Mesenchymal stem cell (in vitro differentiated cells and primary cell): ENCODE data around the gene KCNK15.

Experiments
- DNase-seq: peaks from one replicate; pipeline ENCODE4 v3.0.0-alpha.2; 2013
- H2AFZ ChIP-seq: one replicate; pipeline ENCODE4 v1.6.1; 2013; ENCODE audit warnings: low read depth, mild to moderate bottlenecking, control low read depth, inconsistent platforms, low read length, moderate library complexity
- H2AK5ac ChIP-seq: 2 replicates; pipeline ENCODE4 v1.6.1; 2013; ENCODE audit warnings: low read length, moderate library complexity, mild to moderate bottlenecking, inconsistent platforms; ENCODE audit not compliant: severe bottlenecking
- H2BK120ac ChIP-seq: one replicate; pipeline ENCODE4 v1.6.1; 2013; ENCODE audit warnings: low read depth, mild to moderate bottlenecking, inconsistent platforms, low read length, moderate library complexity
- H2BK12ac ChIP-seq, 2 experiments: one replicate each; pipeline ENCODE4 v1.6.1; 2013; ENCODE audit warnings: inconsistent platforms in 2 of 2, low read length in 2 of 2, mild to moderate bottlenecking in 2 of 2, moderate library complexity in 2 of 2, control low read depth in 1 of 2
- H2BK15ac ChIP-seq: one replicate; pipeline ENCODE4 v1.6.1; 2013; ENCODE audit warnings: mild to moderate bottlenecking, low read depth, inconsistent platforms; ENCODE audit not compliant: poor library complexity, severe bottlenecking
- H2BK5ac ChIP-seq: 2 replicates; pipeline ENCODE4 v1.6.1; 2013; ENCODE audit warnings: low read depth, mild to moderate bottlenecking, low read length, control low read depth, inconsistent platforms; ENCODE audit not compliant: poor library complexity, severe bottlenecking
- H3K14ac ChIP-seq, 2 experiments: one replicate each; pipeline ENCODE4 v1.6.1; 2013; ENCODE audit warnings: inconsistent platforms in 2 of 2, low read length in 2 of 2, control low read depth in 1 of 2, mild to moderate bottlenecking in 1 of 2, moderate library complexity in 1 of 2
- H3K18ac ChIP-seq, 2 experiments: one replicate each; pipeline ENCODE4 v1.6.1; 2013; ENCODE audit warnings: inconsistent platforms in 2 of 2, low read length in 2 of 2, control low read depth in 1 of 2, low read depth in 1 of 2, mild to moderate bottlenecking in 1 of 2
- H3K23ac ChIP-seq, 2 experiments: one replicate each; pipeline ENCODE4 v1.6.1; 2013; ENCODE audit warnings: inconsistent platforms in 2 of 2, low read length in 2 of 2, mild to moderate bottlenecking in 2 of 2, moderate library complexity in 2 of 2, control low read depth in 1 of 2
- H3K27ac ChIP-seq: 2 replicates; pipeline ENCODE4 v1.5.1; 2013; ENCODE audit warnings: mild to moderate bottlenecking, moderate library complexity, low read length, control low read depth, inconsistent platforms; ENCODE audit not compliant: poor library complexity, severe bottlenecking
- H3K27me3 ChIP-seq, 2 experiments: 2 replicates each; pipeline versions ENCODE4 v1.6.1 to v1.7.0; 2013; ENCODE audit warnings: low read length in 2 of 2, mild to moderate bottlenecking in 2 of 2, moderate library complexity in 2 of 2, control low read depth in 1 of 2, inconsistent platforms in 1 of 2; ENCODE audit not compliant: control insufficient read depth in 1 of 2, insufficient read depth in 1 of 2
- H3K36me3 ChIP-seq, 2 experiments: 2 replicates each; pipeline versions ENCODE4 v1.6.1 to v1.7.0; 2013; ENCODE audit warnings: low read length in 2 of 2, control low read depth in 1 of 2, inconsistent platforms in 1 of 2, low read depth in 1 of 2, mild to moderate bottlenecking in 1 of 2; ENCODE audit not compliant: insufficient read depth in 2 of 2, control insufficient read depth in 1 of 2
- H3K4ac ChIP-seq, 2 experiments: one replicate each; pipeline ENCODE4 v1.6.1; 2013; ENCODE audit warnings: inconsistent platforms in 2 of 2, low read length in 2 of 2, mild to moderate bottlenecking in 2 of 2, moderate library complexity in 2 of 2, control low read depth in 1 of 2, low read depth in 1 of 2
- H3K4me1 ChIP-seq: 2 replicates; pipeline ENCODE4 v1.6.1; 2013; ENCODE audit warnings: low read depth, low read length, control low read depth; ENCODE audit not compliant: control insufficient read depth, insufficient read depth
- H3K4me2 ChIP-seq: 2 replicates; pipeline ENCODE4 v1.6.1; 2013; ENCODE audit warnings: low read length, mild to moderate bottlenecking, inconsistent platforms; ENCODE audit not compliant: poor library complexity, severe bottlenecking
- H3K4me3 ChIP-seq, 2 experiments: 2 replicates each; pipeline versions ENCODE4 v1.5.1 to v1.7.0; 2013; ENCODE audit warnings: low read length in 2 of 2, mild to moderate bottlenecking in 2 of 2, control low read depth in 1 of 2, low read depth in 1 of 2; ENCODE audit not compliant: insufficient read depth in 1 of 2
- H3K79me1 ChIP-seq: replicated peaks from 2 replicates; pipeline ENCODE4 v1.6.1; 2013; ENCODE audit warnings: mild to moderate bottlenecking, control low read depth, low read length, inconsistent platforms; ENCODE audit not compliant: poor library complexity, severe bottlenecking
- H3K9ac ChIP-seq: 2 replicates; pipeline ENCODE4 v1.7.0; 2013; ENCODE audit warnings: mild to moderate bottlenecking, low read length, moderate library complexity
- H3K9me3 ChIP-seq: 2 replicates; pipeline ENCODE4 v1.7.0; 2013; ENCODE audit warnings: mild to moderate bottlenecking, low read length; ENCODE audit not compliant: control insufficient read depth
- H4K8ac ChIP-seq: one replicate; pipeline ENCODE4 v1.6.1; 2013; ENCODE audit warnings: inconsistent platforms, mild to moderate bottlenecking, low read length, moderate library complexity
- H4K91ac ChIP-seq: one replicate; pipeline ENCODE4 v1.6.1; 2013; ENCODE audit warnings: mild to moderate bottlenecking, low read length, inconsistent platforms
- WGBS: methylation state at CpG from one replicate; pipeline ENCODE4 v1.1.7; 2013; ENCODE audit warnings: mixed read lengths; 5-methylcytosine and 5-hydroxymethylcytosine counted together

The KCNK15 gene

DNA sequence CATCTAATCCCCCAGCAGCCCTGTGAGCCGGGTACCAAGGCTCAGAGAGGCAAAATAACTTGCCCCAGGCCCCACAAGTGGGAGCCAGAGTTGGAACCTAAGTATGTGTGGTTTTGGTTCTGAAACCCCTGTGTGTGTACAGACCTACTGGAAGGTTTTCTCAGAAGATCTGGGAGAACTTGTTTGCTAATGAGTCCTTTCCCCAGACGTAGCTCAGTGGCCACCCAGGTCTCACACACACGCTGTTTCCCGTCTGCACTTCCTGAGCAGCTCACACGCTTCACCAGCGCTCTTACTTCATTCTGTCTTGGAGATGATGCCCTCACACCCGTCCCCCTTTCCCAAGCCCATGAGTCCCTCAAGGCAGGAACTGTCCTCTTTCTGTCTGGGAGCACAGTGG is 22.3 kb upstream of the KCNK15 start:
- Histone ChIP-seq H3K4me3 (no peak overlapping the region), H3K9ac (peak overlapping the region; percentile 42), H4K8ac (no peak overlapping the region), H3K14ac (no peak overlapping the region), H2AK5ac (no peak overlapping the region), H3K27ac (no peak overlapping the region), H3K18ac (no peak overlapping the region), H2BK120ac (no peak overlapping the region), H3K79me1 (no peaks in the 10 kb centered on the region), H2BK5ac (no peak overlapping the region), H3K4me1 (peaks cover 14% of the 10 kb centered on the region), H3K23ac (no peak overlapping the region), H3K9me3 (no peaks in the 10 kb centered on the region), H2BK12ac (no peak overlapping the region), H3K27me3 (no peaks in the 10 kb centered on the region), H4K91ac (no peak overlapping the region), H2AFZ (no peak overlapping the region), H3K36me3 (peaks cover 0 to 86% of the 10 kb centered on the region in 2 experiments), H3K4ac (peak overlapping the region in 1 of 2 experiments; percentile 21), H2BK15ac (no peak overlapping the region), H3K4me2 (no peak overlapping the region)
- DNase-seq: no peak
- 89% methylated on average over 6 of the region's 7 CpGs for WGBS

- Histone ChIP-seq H3K27ac (no peak overlapping the region), H3K4ac (no peak overlapping the region), H3K18ac (no peak overlapping the region), H4K8ac (no peak overlapping the region), H2BK15ac (no peak overlapping the region), H2BK120ac (no peak overlapping the region), H2AFZ (no peak overlapping the region), H3K4me2 (no peak overlapping the region), H2BK12ac (no peak overlapping the region), H3K23ac (no peak overlapping the region), H3K79me1 (no peaks in the 10 kb centered on the region), H2AK5ac (peak overlapping the region; percentile 24), H4K91ac (peak overlapping the region; percentile 56), H3K36me3 (peaks cover 0 to 81% of the 10 kb centered on the region in 2 experiments), H3K9ac (peak overlapping the region; percentile 42), H3K14ac (no peak overlapping the region), H3K4me1 (peaks cover 15% of the 10 kb centered on the region), H3K9me3 (no peaks in the 10 kb centered on the region), H3K27me3 (no peaks in the 10 kb centered on the region), H3K4me3 (no peak overlapping the region), H2BK5ac (no peak overlapping the region)
- DNase-seq: no peak
- 93% methylated on average over 7 of the region's 9 CpGs for WGBS
Observed at GRCh38 chr20:44723798-44724362, 21.8 kb upstream of the KCNK15 start.

- H4K8ac ChIP-seq: no peak overlapping the region
- no peaks in the 10 kb centered on the region for H3K9me3 ChIP-seq
- H2BK5ac ChIP-seq: no peak overlapping the region
- no peak overlapping the region for H2AFZ ChIP-seq
- 86% methylated on average over 26 of the region's 26 CpGs for WGBS
- H3K4me3 ChIP-seq: no peak overlapping the region
- H3K36me3 ChIP-seq: peaks cover 0 to 76% of the 10 kb centered on the region in 2 experiments
- no peak overlapping the region for H2BK15ac ChIP-seq
- H2BK12ac ChIP-seq: no peak overlapping the region
- H2AK5ac ChIP-seq: no peak overlapping the region
- H3K18ac ChIP-seq: peak overlapping the region in 1 of 2 experiments; percentile 6
- H3K79me1 ChIP-seq: no peaks in the 10 kb centered on the region
- no peaks in the 10 kb centered on the region for H3K27me3 ChIP-seq
- H3K27ac ChIP-seq: no peak overlapping the region
- peaks cover 21% of the 10 kb centered on the region for H3K4me1 ChIP-seq
- H4K91ac ChIP-seq: no peak overlapping the region
- H3K4ac ChIP-seq: no peak overlapping the region
- H3K14ac ChIP-seq: no peak overlapping the region
- DNase-seq: no peak
- no peak overlapping the region for H3K4me2 ChIP-seq
- H2BK120ac ChIP-seq: no peak overlapping the region
- H3K9ac ChIP-seq: no peak overlapping the region
- H3K23ac ChIP-seq: no peak overlapping the region
Observed at GRCh38 chr20:44724423-44725091, 21.1 kb upstream of the KCNK15 start.

DNA sequence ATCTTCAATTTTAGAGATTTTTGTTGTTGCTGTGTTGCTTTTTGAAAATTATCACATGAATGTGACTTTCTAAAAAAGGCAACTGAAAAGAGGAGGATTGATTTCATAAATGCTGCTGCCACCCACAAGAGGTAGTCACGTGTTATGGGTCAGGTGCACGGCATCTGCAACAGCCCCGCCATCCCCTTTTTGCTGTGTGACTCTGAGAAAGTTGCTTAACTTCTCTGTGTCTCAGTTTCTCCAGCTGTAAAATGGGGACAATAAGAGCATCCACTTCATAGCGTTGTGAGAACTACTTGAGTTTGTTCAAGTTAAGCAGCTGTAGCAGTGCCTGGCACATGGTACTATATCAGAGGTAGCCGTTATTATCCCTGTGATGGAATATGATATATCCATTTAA is 19.8 kb upstream of the KCNK15 start:
- 80% methylated on average over 4 of the region's 5 CpGs for WGBS
- Histone ChIP-seq H3K36me3 (peaks cover 0 to 63% of the 10 kb centered on the region in 2 experiments), H3K4me1 (peaks cover 14% of the 10 kb centered on the region), H3K23ac (no peak overlapping the region), H3K27me3 (no peaks in the 10 kb centered on the region), H3K4ac (no peak overlapping the region), H2BK15ac (no peak overlapping the region), H2AK5ac (no peak overlapping the region), H2BK120ac (no peak overlapping the region), H3K4me3 (no peak overlapping the region), H2BK12ac (no peak overlapping the region), H3K18ac (no peak overlapping the region), H3K27ac (no peak overlapping the region), H3K9ac (no peak overlapping the region), H3K9me3 (no peaks in the 10 kb centered on the region), H4K91ac (no peak overlapping the region), H3K14ac (no peak overlapping the region), H2AFZ (no peak overlapping the region), H2BK5ac (no peak overlapping the region), H3K4me2 (no peak overlapping the region), H4K8ac (no peak overlapping the region), H3K79me1 (no peaks in the 10 kb centered on the region)
- no peak for DNase-seq
